ENCODE data around the gene TNS4. TPM values are rescaled to one million over a fixed set of nuclear protein-coding genes. Genes with fewer than 3 reads are reported as not detected.

Gene TNS4
- total RNA-seq, 2 experiments from 2014 or later = 0.22 to 0.97 TPM

- no peaks in the 10 kb centered on the region for H3K79me2 ChIP-seq (ENCODE audit: insufficient read depth, low read depth, low read length)
- CTCF ChIA-PET (ENCODE audit: unreplicated experiment) = no interaction called here
- intact Hi-C loops (cut with micrococcal nuclease; ENCODE audit: unreplicated experiment) = no loop called here
- H3K36me3 ChIP-seq (ENCODE audit: insufficient read depth, low read length) = no peaks in the 10 kb centered on the region
- TF ChIP-seq EZH2phosphoT487 (IDR thresholded peaks at IDR 0.05; ENCODE audit: borderline replicate concordance, low read depth, low read length) = no peak
- no peak for TF ChIP-seq CTCF (conservative IDR thresholded peaks at IDR 0.05; ENCODE audit: low read length)
- no peak for DNase-seq (ENCODE audit: low spot score)
- no peak overlapping the region for H3K4me3 ChIP-seq (ENCODE audit: low read depth, low read length, poor library complexity, severe bottlenecking)
- H3K4me2 ChIP-seq (ENCODE audit: low read length) = no peak overlapping the region
- H3K4me1 ChIP-seq (ENCODE audit: insufficient read depth, low read length, poor library complexity, severe bottlenecking) = no peaks in the 10 kb centered on the region
- POLR2A ChIA-PET = interaction anchor here (0.6 kb wide), 1 partner anchor 131 kb away, joined by 4 read pairs; no protein-coding TSS in a partner anchor
- no peaks in the 10 kb centered on the region for H4K20me1 ChIP-seq (ENCODE audit: insufficient read depth, low read length)
- no TSS peak for BruUV-seq (replicated peaks)
- H3K27ac ChIP-seq (ENCODE audit: low read depth, low read length, poor library complexity, severe bottlenecking) = no peak overlapping the region
- no peaks in the 10 kb centered on the region for H3K9me3 ChIP-seq (ENCODE audit: low read length)
- no peaks in the 10 kb centered on the region for H3K9me2 ChIP-seq (ENCODE audit: insufficient read depth, low read length)
- H2AFZ ChIP-seq (ENCODE audit: low read length) = no peak overlapping the region
Observed at GRCh38 chr17:40496634-40497420, 4.6 kb downstream of the TNS4 start.

- H3K27ac ChIP-seq (ENCODE audit: low read depth, low read length, poor library complexity, severe bottlenecking) = no peak overlapping the region
- no peak for DNase-seq (ENCODE audit: low spot score)
- TF ChIP-seq EZH2phosphoT487 (IDR thresholded peaks at IDR 0.05; ENCODE audit: borderline replicate concordance, low read depth, low read length) (no peak), CTCF (conservative IDR thresholded peaks at IDR 0.05; ENCODE audit: low read length) (no peak)
- H3K4me1 ChIP-seq (ENCODE audit: insufficient read depth, low read length, poor library complexity, severe bottlenecking) = peaks cover under 1% of the 10 kb centered on the region
- no peak overlapping the region for H3K4me2 ChIP-seq (ENCODE audit: low read length)
- H2AFZ ChIP-seq (ENCODE audit: low read length) = no peak overlapping the region
- H4K20me1 ChIP-seq (ENCODE audit: insufficient read depth, low read length) = no peaks in the 10 kb centered on the region
- H3K4me3 ChIP-seq (ENCODE audit: low read depth, low read length, poor library complexity, severe bottlenecking) = no peak overlapping the region
- BruUV-seq (replicated peaks) = no TSS peak
- POLR2A ChIA-PET = no interaction called here
- CTCF ChIA-PET (ENCODE audit: unreplicated experiment) = no interaction called here
- H3K9me3 ChIP-seq (ENCODE audit: low read length) = no peaks in the 10 kb centered on the region
- no peaks in the 10 kb centered on the region for H3K36me3 ChIP-seq (ENCODE audit: insufficient read depth, low read length)
- no peaks in the 10 kb centered on the region for H3K9me2 ChIP-seq (ENCODE audit: insufficient read depth, low read length)
- H3K79me2 ChIP-seq (ENCODE audit: insufficient read depth, low read depth, low read length) = no peaks in the 10 kb centered on the region
- intact Hi-C loops (cut with micrococcal nuclease; ENCODE audit: unreplicated experiment) = no loop called here
Observed at GRCh38 chr17:40496170-40496569, 5.3 kb downstream of the TNS4 start.

- no peak overlapping the region for H3K27ac ChIP-seq (ENCODE audit: low read depth, low read length, poor library complexity, severe bottlenecking)
- TF ChIP-seq EZH2phosphoT487 (IDR thresholded peaks at IDR 0.05; ENCODE audit: borderline replicate concordance, low read depth, low read length) = no peak
- TF ChIP-seq CTCF (conservative IDR thresholded peaks at IDR 0.05; ENCODE audit: low read length) = no peak
- CTCF ChIA-PET (ENCODE audit: unreplicated experiment) = no interaction called here
- DNase-seq (ENCODE audit: low spot score) = no peak
- intact Hi-C loops (cut with micrococcal nuclease; ENCODE audit: unreplicated experiment) = no loop called here
- H3K36me3 ChIP-seq (ENCODE audit: insufficient read depth, low read length) = no peaks in the 10 kb centered on the region
- no peak overlapping the region for H3K4me2 ChIP-seq (ENCODE audit: low read length)
- no peaks in the 10 kb centered on the region for H3K79me2 ChIP-seq (ENCODE audit: insufficient read depth, low read depth, low read length)
- H4K20me1 ChIP-seq (ENCODE audit: insufficient read depth, low read length) = no peaks in the 10 kb centered on the region
- POLR2A ChIA-PET = interaction anchor here (0.6 to 0.7 kb wide), 2 partner anchors 87 to 255 kb away, joined by 3 to 4 read pairs; no protein-coding TSS in a partner anchor
- no peaks in the 10 kb centered on the region for H3K9me2 ChIP-seq (ENCODE audit: insufficient read depth, low read length)
- H3K4me3 ChIP-seq (ENCODE audit: low read depth, low read length, poor library complexity, severe bottlenecking) = no peak overlapping the region
- no TSS peak for BruUV-seq (replicated peaks)
- no peak overlapping the region for H2AFZ ChIP-seq (ENCODE audit: low read length)
- peaks cover 11% of the 10 kb centered on the region for H3K4me1 ChIP-seq (ENCODE audit: insufficient read depth, low read length, poor library complexity, severe bottlenecking)
- H3K9me3 ChIP-seq (ENCODE audit: low read length) = no peaks in the 10 kb centered on the region
Observed at GRCh38 chr17:40495140-40495539, 6.3 kb downstream of the TNS4 start.
